Subcutaneous abdominal adipose tissue (tissue), 5 donors: ENCODE results near the gene ATP1B1.

Source experiments
- H3K27ac ChIP-seq: one replicate; pipeline ENCODE4 v1.7.0; 2013; ENCODE audit warnings: low read depth, mild to moderate bottlenecking, inconsistent platforms, low read length, moderate library complexity
- H3K27me3 ChIP-seq, 5 donors: one replicate each; pipeline ENCODE4 v1.7.0; 2013; ENCODE audit warnings: low read length in 5 of 5, inconsistent platforms in 1 of 5; ENCODE audit not compliant: control insufficient read depth in 5 of 5, insufficient read depth in 4 of 5
- H3K36me3 ChIP-seq, 5 donors: one replicate each; pipeline ENCODE4 v1.7.0; 2013; ENCODE audit warnings: low read length in 5 of 5; ENCODE audit not compliant: control insufficient read depth in 5 of 5, insufficient read depth in 5 of 5
- H3K4me1 ChIP-seq, 5 donors: one replicate each; pipeline ENCODE4 v1.7.0; 2013; ENCODE audit warnings: low read length in 5 of 5, mild to moderate bottlenecking in 3 of 5, moderate library complexity in 1 of 5; ENCODE audit not compliant: control insufficient read depth in 5 of 5, insufficient read depth in 5 of 5
- H3K4me3 ChIP-seq, 5 donors: one replicate each; pipeline ENCODE4 v1.7.0; 2013; ENCODE audit warnings: low read length in 5 of 5, low read depth in 1 of 5
- H3K9ac ChIP-seq, 5 donors: one replicate each; pipeline ENCODE4 v1.7.0; 2013; ENCODE audit warnings: low read length in 5 of 5, mild to moderate bottlenecking in 4 of 5, moderate library complexity in 3 of 5
- H3K9me3 ChIP-seq, 5 donors: one replicate each; pipeline ENCODE4 v1.7.0; 2013; ENCODE audit warnings: low read length in 5 of 5; ENCODE audit not compliant: control insufficient read depth in 5 of 5
- donor health status: healthy.
- donor health status: healthy.
- donor health status: healthy.
- donor health status: healthy.
- donor health status: healthy.

Gene ATP1B1

GRCh38 chr1:169092399-169092798, 14.1 kb upstream of the ATP1B1 start:
- Histone ChIP-seq H3K27me3 (no peaks in the 10 kb centered on the region), H3K9ac (no peak overlapping the region)

GRCh38 chr1:169094897-169095569, 11.5 kb upstream of the ATP1B1 start:
- Histone ChIP-seq H3K9me3 (no peaks in the 10 kb centered on the region), H3K27me3 (no peaks in the 10 kb centered on the region), H3K27ac (no peak overlapping the region), H3K9ac (no peak overlapping the region), H3K4me3 (no peak overlapping the region), H3K36me3 (no peaks in the 10 kb centered on the region), H3K4me1 (no peaks in the 10 kb centered on the region)

More at GRCh38 chr1:169092399-169092798, 14.1 kb upstream of the ATP1B1 start:
- H3K9me3 ChIP-seq = no peaks in the 10 kb centered on the region
- H3K4me1 ChIP-seq = peaks cover 0 to 3% (median 0%) of the 10 kb centered on the region in 5 donors
- no peaks in the 10 kb centered on the region for H3K36me3 ChIP-seq
- no peak overlapping the region for H3K27ac ChIP-seq
- no peak overlapping the region for H3K4me3 ChIP-seq

- Histone ChIP-seq H3K36me3 (no peaks in the 10 kb centered on the region), H3K27ac (no peak overlapping the region), H3K27me3 (no peaks in the 10 kb centered on the region), H3K4me3 (no peak overlapping the region), H3K9ac (no peak overlapping the region), H3K4me1 (peaks cover 0 to 5% (median 0%) of the 10 kb centered on the region in 5 donors), H3K9me3 (no peaks in the 10 kb centered on the region)
These were observed 8.1 kb upstream of the ATP1B1 start for GRCh38 chr1:169098380-169098779.

- Histone ChIP-seq H3K27me3 (no peaks in the 10 kb centered on the region), H3K36me3 (no peaks in the 10 kb centered on the region), H3K27ac (no peak overlapping the region), H3K9me3 (no peaks in the 10 kb centered on the region), H3K4me1 (peaks cover 0 to 5% (median 0%) of the 10 kb centered on the region in 5 donors), H3K9ac (no peak overlapping the region), H3K4me3 (no peak overlapping the region)
These were observed 6.9 kb upstream of the ATP1B1 start for GRCh38 chr1:169099561-169099960.

- no peak overlapping the region for H3K9ac ChIP-seq
- no peak overlapping the region for H3K27ac ChIP-seq
- H3K9me3 ChIP-seq = no peaks in the 10 kb centered on the region
- H3K27me3 ChIP-seq = no peaks in the 10 kb centered on the region
- peaks cover 0 to 7% (median 2%) of the 10 kb centered on the region in 5 donors for H3K4me1 ChIP-seq
- H3K36me3 ChIP-seq = no peaks in the 10 kb centered on the region
- no peak overlapping the region for H3K4me3 ChIP-seq
These were observed 6.3 kb upstream of the ATP1B1 start for GRCh38 chr1:169100208-169100607.

- H3K27ac ChIP-seq = no peak overlapping the region
- H3K4me1 ChIP-seq = peaks cover 0 to 12% (median 6%) of the 10 kb centered on the region in 5 donors
- no peak overlapping the region for H3K9ac ChIP-seq
These were observed 5.8 kb upstream of the ATP1B1 start for GRCh38 chr1:169100651-169101088.

GRCh38 chr1:169102567-169102966, 3.9 kb upstream of the ATP1B1 start:
- Histone ChIP-seq H3K4me3 (no peak overlapping the region), H3K27me3 (no peaks in the 10 kb centered on the region), H3K4me1 (peaks cover 0 to 22% (median 17%) of the 10 kb centered on the region in 5 donors), H3K36me3 (no peaks in the 10 kb centered on the region), H3K9ac (no peak overlapping the region), H3K27ac (no peak overlapping the region), H3K9me3 (no peaks in the 10 kb centered on the region)

More at GRCh38 chr1:169100651-169101088, 5.8 kb upstream of the ATP1B1 start:
- Histone ChIP-seq H3K9me3 (no peaks in the 10 kb centered on the region), H3K36me3 (no peaks in the 10 kb centered on the region), H3K27me3 (no peaks in the 10 kb centered on the region), H3K4me3 (no peak overlapping the region)

- Histone ChIP-seq H3K9me3 (no peaks in the 10 kb centered on the region), H3K4me3 (no peak overlapping the region), H3K9ac (no peak overlapping the region), H3K27me3 (no peaks in the 10 kb centered on the region), H3K27ac (no peak overlapping the region), H3K36me3 (no peaks in the 10 kb centered on the region), H3K4me1 (peaks cover 1 to 24% (median 17%) of the 10 kb centered on the region in 5 donors)
These were observed 3.5 kb upstream of the ATP1B1 start for GRCh38 chr1:169103002-169103401.

GRCh38 chr1:169103480-169103893, 3.0 kb upstream of the ATP1B1 start:
- Histone ChIP-seq H3K27ac (no peak overlapping the region), H3K9ac (no peak overlapping the region), H3K9me3 (no peaks in the 10 kb centered on the region), H3K27me3 (no peaks in the 10 kb centered on the region), H3K4me1 (peaks cover 1 to 24% (median 17%) of the 10 kb centered on the region in 5 donors), H3K4me3 (no peak overlapping the region), H3K36me3 (no peaks in the 10 kb centered on the region)

GRCh38 chr1:169105087-169105433, 1.4 kb upstream of the ATP1B1 start:
- Histone ChIP-seq H3K9me3 (no peaks in the 10 kb centered on the region), H3K36me3 (no peaks in the 10 kb centered on the region), H3K27me3 (no peaks in the 10 kb centered on the region), H3K9ac (peak overlapping the region in 1 of 5 donors; percentile 68), H3K4me1 (peaks cover 1 to 27% (median 18%) of the 10 kb centered on the region in 5 donors), H3K27ac (no peak overlapping the region), H3K4me3 (peak overlapping the region in 4 of 5 donors; percentile 12 to 89 (median 70))
